H1 (cell line): ENCODE measurements around the gene FAM83B. TPM values are rescaled to one million over a fixed set of nuclear protein-coding genes. Genes with fewer than 3 reads are reported as not detected.

ENCODE experiments used
- RNF2 ChIP-seq: fragments of 200-900, 300-1000 bp; sonication (generic); IDR thresholded peaks from 2 replicates; pipeline ENCODE4 v1.7.1; 2016; ENCODE audit warnings: borderline replicate concordance, low read depth, mild to moderate bottlenecking, antibody characterized with exemption, low read length; ENCODE audit not compliant: poor library complexity, severe bottlenecking; ENCODE audit errors: missing control alignments
- polyA plus RNA-seq, 7 experiments: library from polyadenylated mRNA; depleted of rRNA in 3 of 7; stranded (reverse) in 5 of 7; unstranded in 2 of 7; fragments of >200 nt in 5 of 7; fragments of 200-250 nt in 2 of 7; gene quantifications; 1 replicate in 5 of 7; 2 replicates in 1 of 7; 4 replicates in 1 of 7; pipeline versions ENCODE4 v1.2.1 to v1.2.3, GENCODE V29; 2011 to 2013; ENCODE audit warnings: missing spikeins in 2 of 7, mixed read lengths in 2 of 7
- total RNA-seq: library from RNA; stranded (reverse); fragmentation: NEBNext Ultra II Directional; extraction: Animal tissue kit (Norgen Biotek cat#: 25700); gene quantifications from 2 replicates; pipeline ENCODE4 v1.2.1, GENCODE V29; 2021
- TF ChIP-seq, protein P1 (sequence below): fragments of 300-600 bp; sonication (generic); IDR thresholded peaks from 2 replicates; pipeline ENCODE4 v1.7.1; 2012; ENCODE audit warnings: low read length, moderate library complexity, mild to moderate bottlenecking, inconsistent platforms; ENCODE audit not compliant: insufficient replicate concordance

The FAM83B gene
- total and polyA plus RNA-seq, 2 of the 8 experiments (the other 6 are each of a cell fraction or from before 2014, with no cell fraction given), result 0.71 to 5.7 TPM

DNA sequence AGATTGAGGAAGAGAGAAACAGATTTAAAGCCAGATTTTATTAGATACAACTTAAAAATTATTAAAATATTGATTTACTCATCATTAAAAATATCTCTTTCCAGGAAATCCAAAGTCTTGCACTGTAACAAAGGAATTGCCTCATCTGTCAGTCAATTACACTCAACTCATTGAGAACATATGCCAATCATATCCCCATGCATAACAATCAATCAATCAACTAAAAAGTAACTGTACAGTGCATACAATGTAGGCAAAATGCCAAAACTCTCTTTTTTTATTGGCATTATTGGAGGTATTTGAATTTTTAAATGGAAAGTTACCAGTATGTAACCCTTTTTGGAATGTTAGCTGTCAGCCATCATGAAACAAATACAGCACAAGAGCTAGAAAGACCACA is 45.3 kb upstream of the FAM83B start (continued):
- TF ChIP-seq, protein P1, sequence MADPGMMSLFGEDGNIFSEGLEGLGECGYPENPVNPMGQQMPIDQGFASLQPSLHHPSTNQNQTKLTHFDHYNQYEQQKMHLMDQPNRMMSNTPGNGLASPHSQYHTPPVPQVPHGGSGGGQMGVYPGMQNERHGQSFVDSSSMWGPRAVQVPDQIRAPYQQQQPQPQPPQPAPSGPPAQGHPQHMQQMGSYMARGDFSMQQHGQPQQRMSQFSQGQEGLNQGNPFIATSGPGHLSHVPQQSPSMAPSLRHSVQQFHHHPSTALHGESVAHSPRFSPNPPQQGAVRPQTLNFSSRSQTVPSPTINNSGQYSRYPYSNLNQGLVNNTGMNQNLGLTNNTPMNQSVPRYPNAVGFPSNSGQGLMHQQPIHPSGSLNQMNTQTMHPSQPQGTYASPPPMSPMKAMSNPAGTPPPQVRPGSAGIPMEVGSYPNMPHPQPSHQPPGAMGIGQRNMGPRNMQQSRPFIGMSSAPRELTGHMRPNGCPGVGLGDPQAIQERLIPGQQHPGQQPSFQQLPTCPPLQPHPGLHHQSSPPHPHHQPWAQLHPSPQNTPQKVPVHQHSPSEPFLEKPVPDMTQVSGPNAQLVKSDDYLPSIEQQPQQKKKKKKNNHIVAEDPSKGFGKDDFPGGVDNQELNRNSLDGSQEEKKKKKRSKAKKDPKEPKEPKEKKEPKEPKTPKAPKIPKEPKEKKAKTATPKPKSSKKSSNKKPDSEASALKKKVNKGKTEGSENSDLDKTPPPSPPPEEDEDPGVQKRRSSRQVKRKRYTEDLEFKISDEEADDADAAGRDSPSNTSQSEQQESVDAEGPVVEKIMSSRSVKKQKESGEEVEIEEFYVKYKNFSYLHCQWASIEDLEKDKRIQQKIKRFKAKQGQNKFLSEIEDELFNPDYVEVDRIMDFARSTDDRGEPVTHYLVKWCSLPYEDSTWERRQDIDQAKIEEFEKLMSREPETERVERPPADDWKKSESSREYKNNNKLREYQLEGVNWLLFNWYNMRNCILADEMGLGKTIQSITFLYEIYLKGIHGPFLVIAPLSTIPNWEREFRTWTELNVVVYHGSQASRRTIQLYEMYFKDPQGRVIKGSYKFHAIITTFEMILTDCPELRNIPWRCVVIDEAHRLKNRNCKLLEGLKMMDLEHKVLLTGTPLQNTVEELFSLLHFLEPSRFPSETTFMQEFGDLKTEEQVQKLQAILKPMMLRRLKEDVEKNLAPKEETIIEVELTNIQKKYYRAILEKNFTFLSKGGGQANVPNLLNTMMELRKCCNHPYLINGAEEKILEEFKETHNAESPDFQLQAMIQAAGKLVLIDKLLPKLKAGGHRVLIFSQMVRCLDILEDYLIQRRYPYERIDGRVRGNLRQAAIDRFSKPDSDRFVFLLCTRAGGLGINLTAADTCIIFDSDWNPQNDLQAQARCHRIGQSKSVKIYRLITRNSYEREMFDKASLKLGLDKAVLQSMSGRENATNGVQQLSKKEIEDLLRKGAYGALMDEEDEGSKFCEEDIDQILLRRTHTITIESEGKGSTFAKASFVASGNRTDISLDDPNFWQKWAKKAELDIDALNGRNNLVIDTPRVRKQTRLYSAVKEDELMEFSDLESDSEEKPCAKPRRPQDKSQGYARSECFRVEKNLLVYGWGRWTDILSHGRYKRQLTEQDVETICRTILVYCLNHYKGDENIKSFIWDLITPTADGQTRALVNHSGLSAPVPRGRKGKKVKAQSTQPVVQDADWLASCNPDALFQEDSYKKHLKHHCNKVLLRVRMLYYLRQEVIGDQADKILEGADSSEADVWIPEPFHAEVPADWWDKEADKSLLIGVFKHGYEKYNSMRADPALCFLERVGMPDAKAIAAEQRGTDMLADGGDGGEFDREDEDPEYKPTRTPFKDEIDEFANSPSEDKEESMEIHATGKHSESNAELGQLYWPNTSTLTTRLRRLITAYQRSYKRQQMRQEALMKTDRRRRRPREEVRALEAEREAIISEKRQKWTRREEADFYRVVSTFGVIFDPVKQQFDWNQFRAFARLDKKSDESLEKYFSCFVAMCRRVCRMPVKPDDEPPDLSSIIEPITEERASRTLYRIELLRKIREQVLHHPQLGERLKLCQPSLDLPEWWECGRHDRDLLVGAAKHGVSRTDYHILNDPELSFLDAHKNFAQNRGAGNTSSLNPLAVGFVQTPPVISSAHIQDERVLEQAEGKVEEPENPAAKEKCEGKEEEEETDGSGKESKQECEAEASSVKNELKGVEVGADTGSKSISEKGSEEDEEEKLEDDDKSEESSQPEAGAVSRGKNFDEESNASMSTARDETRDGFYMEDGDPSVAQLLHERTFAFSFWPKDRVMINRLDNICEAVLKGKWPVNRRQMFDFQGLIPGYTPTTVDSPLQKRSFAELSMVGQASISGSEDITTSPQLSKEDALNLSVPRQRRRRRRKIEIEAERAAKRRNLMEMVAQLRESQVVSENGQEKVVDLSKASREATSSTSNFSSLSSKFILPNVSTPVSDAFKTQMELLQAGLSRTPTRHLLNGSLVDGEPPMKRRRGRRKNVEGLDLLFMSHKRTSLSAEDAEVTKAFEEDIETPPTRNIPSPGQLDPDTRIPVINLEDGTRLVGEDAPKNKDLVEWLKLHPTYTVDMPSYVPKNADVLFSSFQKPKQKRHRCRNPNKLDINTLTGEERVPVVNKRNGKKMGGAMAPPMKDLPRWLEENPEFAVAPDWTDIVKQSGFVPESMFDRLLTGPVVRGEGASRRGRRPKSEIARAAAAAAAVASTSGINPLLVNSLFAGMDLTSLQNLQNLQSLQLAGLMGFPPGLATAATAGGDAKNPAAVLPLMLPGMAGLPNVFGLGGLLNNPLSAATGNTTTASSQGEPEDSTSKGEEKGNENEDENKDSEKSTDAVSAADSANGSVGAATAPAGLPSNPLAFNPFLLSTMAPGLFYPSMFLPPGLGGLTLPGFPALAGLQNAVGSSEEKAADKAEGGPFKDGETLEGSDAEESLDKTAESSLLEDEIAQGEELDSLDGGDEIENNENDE, result no peak
- TF ChIP-seq RNF2, result no peak
